ENCODE measurements around the gene ETV7.

GRCh38 chr6:36402481-36402880 lies 15.0 kb upstream of the ETV7 start:
- TF ChIP-seq CTCF (conservative IDR thresholded peaks at IDR 0.05 in 1 of 2, IDR thresholded peaks at IDR 0.05 in 1 of 2; ENCODE audit: low read depth in 1 of 2, low read length in 2 of 2) (no peak), EZH2 (IDR thresholded peaks at IDR 0.05; ENCODE audit: low read length, missing control alignments) (no peak)

All from fibroblast of lung (primary cell).